NCI-H2171 (cell line): ENCODE measurements around the gene UBTD1.

Experiments used
- DNase-seq: peaks from one replicate; lab custom pipeline; 2025; lab: John Stamatoyannopoulos, UW

UBTD1 gene

GRCh38 chr10:97483506-97483905 lies 15.2 kb upstream of the UBTD1 start:
- DNase-seq, result no peak

GRCh38 chr10:97483921-97484320 lies 14.8 kb upstream of the UBTD1 start:
- no peak for DNase-seq

- no peak for DNase-seq
Measured at GRCh38 chr10:97485647-97486281, 13.0 kb upstream of the UBTD1 start.

DNA sequence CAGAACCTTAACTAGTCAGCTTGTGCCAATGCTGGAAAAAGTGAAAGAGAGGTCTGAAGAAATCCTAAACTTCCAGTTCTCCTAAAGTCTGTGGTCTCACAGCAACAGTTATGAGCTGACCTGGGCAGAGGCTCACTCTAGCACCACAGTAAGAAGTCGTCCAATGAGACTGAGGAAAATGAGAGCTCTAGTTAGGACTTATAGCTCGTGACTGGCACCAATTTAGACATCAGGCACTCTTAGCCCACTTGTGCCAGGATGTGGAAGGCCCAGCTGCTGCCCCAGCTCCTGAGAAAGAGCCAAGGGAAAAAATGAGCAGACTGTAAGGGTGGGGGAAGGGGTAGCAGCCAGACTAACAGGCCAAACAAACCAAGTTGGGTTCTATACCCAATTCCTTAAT lies 8.1 kb upstream of the UBTD1 start:
- no peak for DNase-seq

DNA sequence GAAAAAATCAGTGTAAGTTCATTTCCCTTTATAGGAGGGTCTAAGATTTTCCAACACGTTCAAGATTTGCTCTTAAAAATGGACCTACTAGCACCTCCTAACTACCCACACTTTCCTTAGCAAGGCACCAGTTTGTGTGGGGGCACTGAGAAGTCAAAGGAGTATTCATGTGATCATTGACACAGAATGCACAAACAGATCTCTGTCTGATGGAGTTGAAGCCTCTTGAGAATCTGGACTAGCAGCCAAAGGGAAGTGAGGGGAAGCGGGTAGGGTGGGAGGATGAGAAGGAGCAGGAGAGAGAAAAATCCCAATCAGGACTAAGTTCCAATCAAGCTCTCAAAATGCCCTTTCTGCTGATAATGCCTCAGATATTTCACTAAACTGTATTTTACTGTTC lies 4.6 kb upstream of the UBTD1 start:
- DNase-seq, result no peak

DNA sequence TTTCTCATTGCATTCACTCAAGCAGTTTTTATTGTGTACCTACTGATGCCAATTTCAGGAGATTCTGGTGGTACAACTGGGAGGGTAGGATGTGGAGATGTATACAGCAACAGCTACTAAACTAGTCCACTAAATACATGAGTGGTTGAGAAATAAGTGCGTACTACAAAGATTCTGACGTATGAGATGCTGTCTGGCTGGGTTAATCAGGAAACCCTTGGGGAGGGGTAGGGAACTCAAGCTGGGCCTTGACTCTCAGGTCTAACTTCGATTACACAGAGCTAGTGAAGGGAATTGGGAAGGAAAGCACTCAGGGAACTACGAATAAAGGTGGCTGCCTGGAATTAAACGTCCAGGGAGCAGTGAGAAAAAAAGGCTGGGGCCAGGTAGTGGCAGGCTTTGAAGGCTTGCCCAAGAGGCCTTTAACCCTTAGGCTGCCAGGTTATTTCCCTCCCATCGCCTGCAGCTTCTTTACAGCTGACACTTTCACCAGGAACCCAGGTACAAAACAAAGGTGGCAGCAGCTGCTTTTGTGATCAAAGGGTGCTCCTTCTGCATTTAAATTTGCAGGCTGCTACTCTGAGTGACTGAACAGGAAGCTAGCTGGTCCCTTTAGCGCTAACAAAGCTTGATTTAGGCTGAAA lies 3.7 kb upstream of the UBTD1 start:
- no peak for DNase-seq

GRCh38 chr10:97497572-97498075 lies 1.1 kb upstream of the UBTD1 start:
- DNase-seq, result peak; percentile 50

GRCh38 chr10:97498076-97498840 lies 466 bp upstream of the UBTD1 start, which contains the start of gene MMS19:
MMS19 (minus strand) TSS chr10:97498422; CDS start chr10:97498384, 38 bp downstream.
- DNase-seq, result peak; percentile 90

- DNase-seq, result no peak
Measured at GRCh38 chr10:97499561-97500296, 1.0 kb downstream of the UBTD1 start.

- no peak for DNase-seq
Measured at GRCh38 chr10:97500297-97500575, 1.5 kb downstream of the UBTD1 start.

DNA sequence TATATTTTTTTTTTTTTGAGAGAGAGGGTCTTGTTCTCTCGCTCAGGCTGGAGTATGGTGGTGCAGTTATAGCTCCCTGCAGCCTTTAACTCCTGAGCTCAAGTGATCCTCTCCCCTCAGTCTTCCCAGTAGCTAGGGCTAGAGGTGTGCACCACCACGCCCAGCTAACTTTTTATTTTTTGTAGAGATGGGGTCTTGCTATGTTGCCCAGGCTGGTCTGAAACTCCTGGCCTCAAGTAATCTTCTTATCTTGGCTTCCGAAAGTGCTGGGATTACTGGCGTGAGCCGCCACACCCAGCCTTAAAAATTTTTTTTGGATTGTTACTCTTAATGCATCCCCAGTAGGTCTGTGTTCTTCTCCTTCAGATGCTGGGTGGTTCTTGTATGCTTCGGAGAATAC lies 4.2 kb downstream of the UBTD1 start:
- no peak for DNase-seq

- no peak for DNase-seq
Measured at GRCh38 chr10:97503406-97503805, 4.7 kb downstream of the UBTD1 start.

- no peak for DNase-seq
Measured at GRCh38 chr10:97505152-97505551, 6.4 kb downstream of the UBTD1 start.

- no peak for DNase-seq
Measured at GRCh38 chr10:97506199-97506991, 7.7 kb downstream of the UBTD1 start.

DNA sequence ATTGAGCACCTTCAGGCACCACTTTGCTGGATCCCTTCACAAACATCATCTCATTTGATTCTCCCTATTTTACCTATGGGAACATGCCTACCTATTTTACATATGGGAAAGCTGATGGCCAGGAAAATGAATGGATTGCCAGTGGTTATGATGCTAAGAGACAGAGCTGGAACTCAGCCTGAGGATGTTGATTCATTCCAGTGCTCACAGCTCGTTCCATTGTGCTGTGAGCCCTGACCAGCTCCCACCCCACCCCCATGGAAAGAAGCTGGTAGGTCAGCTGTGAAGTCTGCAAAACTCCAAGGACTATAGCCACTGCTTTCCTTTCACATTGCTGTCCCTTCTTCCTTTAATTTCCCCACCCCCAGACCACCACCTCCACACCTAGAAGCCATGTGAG lies 9.6 kb downstream of the UBTD1 start:
- DNase-seq, result no peak

GRCh38 chr10:97509120-97509680 lies 10.5 kb downstream of the UBTD1 start:
- DNase-seq, result no peak

GRCh38 chr10:97510686-97511085 lies 12.0 kb downstream of the UBTD1 start:
- DNase-seq, result no peak

- DNase-seq, result no peak
Measured at GRCh38 chr10:97511711-97512440, 13.2 kb downstream of the UBTD1 start.

- no peak for DNase-seq
Measured at GRCh38 chr10:97512993-97513392, 14.3 kb downstream of the UBTD1 start.

DNA sequence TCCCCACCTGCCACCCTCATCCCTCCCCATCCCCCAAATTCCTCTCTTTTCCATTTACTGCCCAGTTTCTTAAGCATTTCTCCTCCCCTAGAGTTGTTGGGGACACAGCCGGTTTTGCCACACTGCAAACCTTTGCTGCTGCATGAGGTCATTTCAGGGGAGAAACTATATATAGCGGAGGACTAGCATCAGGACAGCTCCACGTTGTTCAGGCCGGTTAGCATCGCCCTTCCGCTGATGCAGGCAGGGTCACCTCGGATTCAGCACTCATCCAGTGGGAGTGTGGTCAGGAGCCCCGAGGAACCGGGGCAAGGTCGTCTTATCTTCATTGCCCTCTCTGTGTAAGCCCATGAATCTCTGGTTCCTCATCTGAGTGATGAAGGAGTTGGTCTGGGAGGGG lies 15.6 kb downstream of the UBTD1 start:
- DNase-seq, result no peak
